IgD-negative memory B cell (primary cell): ENCODE measurements around the gene TMEM176B. TPM values are rescaled to one million over a fixed set of nuclear protein-coding genes. Genes with fewer than 3 reads are reported as not detected.

ENCODE experiments used
- H3K27ac Mint-ChIP-seq, 3 donors: one replicate each; pipeline ENCODE4 v1.8.0; 2020 to 2022; ENCODE audit warnings: mild to moderate bottlenecking in 3 of 3, mixed read lengths in 3 of 3, moderate library complexity in 1 of 3
- H3K27me3 Mint-ChIP-seq: one replicate; pipeline ENCODE4 v1.8.0; 2021; ENCODE audit warnings: mixed read lengths
- H3K36me3 Mint-ChIP-seq: one replicate; pipeline ENCODE4 v1.8.0; 2020; ENCODE audit warnings: mild to moderate bottlenecking, mixed read lengths
- H3K4me1 Mint-ChIP-seq, 3 donors: one replicate each; pipeline ENCODE4 v1.8.0; 2020 to 2022; ENCODE audit warnings: mixed read lengths in 3 of 3, mild to moderate bottlenecking in 1 of 3
- H3K4me3 Mint-ChIP-seq, 4 donors: one replicate each; pipeline ENCODE4 v1.8.0; 2020 to 2022; ENCODE audit warnings: mild to moderate bottlenecking in 4 of 4, mixed read lengths in 4 of 4, moderate library complexity in 3 of 4
- H3K9me3 Mint-ChIP-seq, 3 donors: one replicate each; pipeline ENCODE4 v1.8.0; 2020 to 2021; ENCODE audit warnings: mixed read lengths in 3 of 3, mild to moderate bottlenecking in 1 of 3
- polyA plus RNA-seq: library from polyadenylated mRNA; unstranded; fragments of 300-500 nt; fragmentation: Illumina TruSeq; gene quantifications from one replicate; pipeline ENCODE4 v1.2.3, GENCODE V29; 2021

TMEM176B gene
- polyA plus RNA-seq: 2.4 TPM

GRCh38 chr7:150799741-150800580, at the start of gene TMEM176B:
TSS of gene TMEM176B (minus strand) at chr7:150800364. CDS start at chr7:150796569, 3,795 bp downstream.
- Mint-ChIP-seq H3K4me3 (peak within 1 kb of the TSS in 2 of 4 donors; percentile 48 to 74), H3K27me3 (peaks cover 47% of the 10 kb centered on the region), H3K36me3 (peaks cover 1% of the 10 kb centered on the region), H3K4me1 (peaks cover 0 to 4% (median 2%) of the 10 kb centered on the region in 3 donors), H3K9me3 (peaks cover 1 to 9% (median 3%) of the 10 kb centered on the region in 3 donors), H3K27ac (no peak within 1 kb of the TSS)

- Mint-ChIP-seq H3K9me3 (peaks cover 0 to 3% (median 0%) of the 10 kb centered on the region in 3 donors), H3K27me3 (peaks cover 19% of the 10 kb centered on the region), H3K4me1 (no peaks in the 10 kb centered on the region), H3K36me3 (no peaks in the 10 kb centered on the region), H3K27ac (peak overlapping the region in 1 of 3 donors; percentile 12), H3K4me3 (no peak overlapping the region)
Measured at GRCh38 chr7:150849204-150849775, 49.1 kb upstream of the TMEM176B start.

- Mint-ChIP-seq H3K9me3 (peaks cover 0 to 3% (median 0%) of the 10 kb centered on the region in 3 donors), H3K4me3 (peak overlapping the region in 1 of 4 donors; percentile 44), H3K27ac (peak overlapping the region in 1 of 3 donors; percentile 12), H3K27me3 (peaks cover 14% of the 10 kb centered on the region), H3K4me1 (no peaks in the 10 kb centered on the region), H3K36me3 (no peaks in the 10 kb centered on the region)
Measured at GRCh38 chr7:150848561-150849115, 48.5 kb upstream of the TMEM176B start.

- Mint-ChIP-seq H3K9me3 (peaks cover 0 to 3% (median 0%) of the 10 kb centered on the region in 3 donors), H3K27me3 (peaks cover 14% of the 10 kb centered on the region), H3K4me3 (peak overlapping the region in 1 of 4 donors; percentile 44), H3K4me1 (no peaks in the 10 kb centered on the region), H3K27ac (no peak overlapping the region), H3K36me3 (no peaks in the 10 kb centered on the region)
Measured at GRCh38 chr7:150848111-150848510, 47.9 kb upstream of the TMEM176B start.

- H3K4me3 Mint-ChIP-seq: no peak overlapping the region
- H3K36me3 Mint-ChIP-seq: no peaks in the 10 kb centered on the region
- no peak overlapping the region for H3K27ac Mint-ChIP-seq
- peaks cover 8% of the 10 kb centered on the region for H3K27me3 Mint-ChIP-seq
- no peaks in the 10 kb centered on the region for H3K4me1 Mint-ChIP-seq
- peaks cover 0 to 3% (median 0%) of the 10 kb centered on the region in 3 donors for H3K9me3 Mint-ChIP-seq
Measured at GRCh38 chr7:150847536-150847935, 47.4 kb upstream of the TMEM176B start.

- H3K27ac Mint-ChIP-seq: no peak overlapping the region
Measured at GRCh38 chr7:150846291-150847115, 46.3 kb upstream of the TMEM176B start.

GRCh38 chr7:150845421-150845861, 45.3 kb upstream of the TMEM176B start:
- Mint-ChIP-seq H3K9me3 (peaks cover 0 to 2% (median 0%) of the 10 kb centered on the region in 3 donors), H3K4me1 (no peaks in the 10 kb centered on the region), H3K27ac (no peak overlapping the region), H3K36me3 (peaks cover 1% of the 10 kb centered on the region), H3K27me3 (peaks cover 5% of the 10 kb centered on the region), H3K4me3 (no peak overlapping the region)

More at GRCh38 chr7:150846291-150847115, 46.3 kb upstream of the TMEM176B start:
- Mint-ChIP-seq H3K27me3 (peaks cover 8% of the 10 kb centered on the region), H3K36me3 (peaks cover 1% of the 10 kb centered on the region), H3K4me3 (no peak overlapping the region), H3K9me3 (peaks cover 0 to 2% (median 0%) of the 10 kb centered on the region in 3 donors), H3K4me1 (no peaks in the 10 kb centered on the region)

GRCh38 chr7:150842716-150843115, 42.6 kb upstream of the TMEM176B start:
- H3K4me1 Mint-ChIP-seq: no peaks in the 10 kb centered on the region
- H3K9me3 Mint-ChIP-seq: no peaks in the 10 kb centered on the region
- peaks cover 5% of the 10 kb centered on the region for H3K27me3 Mint-ChIP-seq
- no peak overlapping the region for H3K4me3 Mint-ChIP-seq
- no peak overlapping the region for H3K27ac Mint-ChIP-seq
- H3K36me3 Mint-ChIP-seq: peaks cover 1% of the 10 kb centered on the region

GRCh38 chr7:150842018-150842417, 41.9 kb upstream of the TMEM176B start:
- H3K4me1 Mint-ChIP-seq: no peaks in the 10 kb centered on the region
- no peaks in the 10 kb centered on the region for H3K9me3 Mint-ChIP-seq
- H3K27me3 Mint-ChIP-seq: peaks cover 6% of the 10 kb centered on the region
- H3K36me3 Mint-ChIP-seq: peaks cover 1% of the 10 kb centered on the region
- H3K27ac Mint-ChIP-seq: no peak overlapping the region
- H3K4me3 Mint-ChIP-seq: no peak overlapping the region

- Mint-ChIP-seq H3K4me1 (no peaks in the 10 kb centered on the region), H3K9me3 (no peaks in the 10 kb centered on the region), H3K36me3 (peaks cover 1% of the 10 kb centered on the region), H3K4me3 (no peak overlapping the region), H3K27me3 (peaks cover 6% of the 10 kb centered on the region), H3K27ac (no peak overlapping the region)
Measured at GRCh38 chr7:150838965-150839650, 38.9 kb upstream of the TMEM176B start.

- Mint-ChIP-seq H3K4me3 (no peak overlapping the region), H3K4me1 (no peaks in the 10 kb centered on the region), H3K27ac (no peak overlapping the region)
Measured at GRCh38 chr7:150835702-150836280, 35.6 kb upstream of the TMEM176B start.

GRCh38 chr7:150835019-150835418, 34.9 kb upstream of the TMEM176B start:
- H3K4me1 Mint-ChIP-seq: no peaks in the 10 kb centered on the region
- H3K27ac Mint-ChIP-seq: no peak overlapping the region
- H3K9me3 Mint-ChIP-seq: peaks cover 0 to 4% (median 0%) of the 10 kb centered on the region in 3 donors
- H3K36me3 Mint-ChIP-seq: no peaks in the 10 kb centered on the region
- peak overlapping the region in 1 of 4 donors; percentile 1 for H3K4me3 Mint-ChIP-seq
- H3K27me3 Mint-ChIP-seq: peaks cover 21% of the 10 kb centered on the region

More at GRCh38 chr7:150835702-150836280, 35.6 kb upstream of the TMEM176B start:
- Mint-ChIP-seq H3K9me3 (no peaks in the 10 kb centered on the region), H3K27me3 (peaks cover 17% of the 10 kb centered on the region), H3K36me3 (no peaks in the 10 kb centered on the region)

GRCh38 chr7:150831851-150832250, 31.7 kb upstream of the TMEM176B start:
- no peak overlapping the region for H3K4me3 Mint-ChIP-seq
- peaks cover 0 to 4% (median 0%) of the 10 kb centered on the region in 3 donors for H3K9me3 Mint-ChIP-seq
- H3K4me1 Mint-ChIP-seq: no peaks in the 10 kb centered on the region
- H3K27me3 Mint-ChIP-seq: peaks cover 24% of the 10 kb centered on the region
- H3K27ac Mint-ChIP-seq: no peak overlapping the region
- H3K36me3 Mint-ChIP-seq: peaks cover 3% of the 10 kb centered on the region

- H3K9me3 Mint-ChIP-seq: peaks cover 0 to 5% (median 0%) of the 10 kb centered on the region in 3 donors
- no peak overlapping the region for H3K27ac Mint-ChIP-seq
- peaks cover 27% of the 10 kb centered on the region for H3K27me3 Mint-ChIP-seq
- H3K4me3 Mint-ChIP-seq: no peak overlapping the region
- peaks cover 3% of the 10 kb centered on the region for H3K36me3 Mint-ChIP-seq
- no peaks in the 10 kb centered on the region for H3K4me1 Mint-ChIP-seq
Measured at GRCh38 chr7:150830937-150831336, 30.8 kb upstream of the TMEM176B start.
